Esophagus mucosa (tissue), 1 donor: ENCODE results near the gene AP3B1. TPM values are rescaled to one million over a fixed set of nuclear protein-coding genes. Genes with fewer than 3 reads are reported as not detected.
A peak's percentile ranks its signal among the peaks of the same experiment; 100 is the strongest.

Experiments used
- ATAC-seq: fragments of 200-7000 bp; cut with Tn5 transposase; one replicate; pipeline ENCODE4 v1.9.1; 2020
- total RNA-seq: library from RNA; stranded (reverse); gene quantifications from one replicate; pipeline ENCODE4 v1.2.4, GENCODE V29; 2023
- donor health status: DM: yes; HTN: yes; CAD: no.

Gene AP3B1
- total RNA-seq, 1 donor from 2014 or later: 31.5 TPM

DNA sequence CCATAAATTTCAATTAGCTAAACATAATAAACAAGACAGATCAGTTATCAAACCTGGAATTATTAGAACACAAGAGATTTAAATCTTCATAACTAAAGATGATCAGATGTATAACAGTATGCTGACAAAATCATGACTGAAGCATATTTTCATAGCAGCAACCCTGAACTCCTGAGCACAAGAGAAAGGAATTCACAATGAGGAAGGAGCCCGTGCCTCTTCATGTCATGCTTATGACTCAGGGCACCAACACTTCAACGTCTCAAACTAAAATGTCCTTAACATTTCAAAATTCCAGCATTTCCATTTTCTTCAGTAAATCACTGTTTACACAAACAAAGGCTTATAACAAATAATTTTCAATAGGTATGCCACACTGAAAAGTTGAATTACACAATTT is 6.7 kb downstream of the AP3B1 start:
- ATAC-seq: peak; percentile 72

- ATAC-seq: no peak
Observed at GRCh38 chr5:78287169-78287568, 7.3 kb downstream of the AP3B1 start.

- no peak for ATAC-seq
Observed at GRCh38 chr5:78286290-78286689, 8.2 kb downstream of the AP3B1 start.

DNA sequence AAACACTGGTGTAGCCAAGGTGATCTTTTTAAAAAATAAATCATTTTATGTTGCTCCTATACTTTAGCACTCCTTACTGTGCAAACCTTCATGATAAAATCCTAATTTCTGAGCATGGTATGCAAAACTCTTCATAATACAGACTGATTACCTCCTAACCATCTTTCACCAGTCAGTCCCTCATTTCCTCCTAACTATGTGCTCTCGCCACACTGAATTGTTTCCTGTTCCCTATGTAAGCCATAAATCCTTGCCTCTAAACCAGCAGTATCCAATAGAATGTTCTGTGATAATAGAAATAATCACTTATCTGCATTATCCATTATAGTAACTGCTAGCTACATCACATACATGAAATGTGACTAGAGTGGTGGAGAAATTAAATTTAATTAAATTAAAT is 10.7 kb downstream of the AP3B1 start:
- ATAC-seq: no peak

DNA sequence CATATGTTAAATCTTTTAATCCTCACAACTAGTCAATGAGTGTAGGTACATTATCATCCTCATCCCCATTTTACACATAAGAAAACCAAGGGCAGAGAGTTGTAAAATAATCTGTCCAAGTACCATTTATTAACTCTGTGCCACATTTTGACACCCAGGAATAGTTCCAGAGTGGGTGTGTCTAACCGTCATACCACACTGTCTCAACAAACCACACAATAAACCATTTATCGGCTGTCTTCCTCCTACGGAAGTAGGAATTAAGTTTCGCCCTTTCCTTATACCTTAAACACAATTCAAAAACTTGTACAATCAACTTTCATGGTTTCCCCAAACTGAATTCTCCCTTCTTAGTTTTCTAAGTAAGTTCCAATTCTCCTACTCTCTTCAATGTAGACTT is 11.4 kb downstream of the AP3B1 start:
- no peak for ATAC-seq

DNA sequence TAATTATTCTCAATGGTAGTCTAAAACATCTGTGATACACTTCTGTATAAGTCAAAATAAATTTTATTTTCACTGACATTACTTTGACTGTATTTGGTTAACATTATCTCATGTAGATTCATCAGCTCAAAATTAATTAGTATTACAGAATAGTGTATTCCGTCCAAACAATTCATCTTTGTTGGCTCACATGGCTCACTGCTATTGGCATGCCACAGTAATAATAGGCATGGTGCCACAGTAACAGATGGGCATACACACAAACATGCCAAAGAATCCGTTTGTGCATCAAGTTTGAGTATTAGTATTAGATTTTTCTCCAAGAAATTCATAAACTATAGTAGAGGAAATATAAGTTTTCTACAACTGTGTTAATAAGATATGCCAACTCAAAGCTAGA is 14.2 kb downstream of the AP3B1 start:
- ATAC-seq: no peak

GRCh38 chr5:78279194-78279593 is 15.3 kb downstream of the AP3B1 start:
- no peak for ATAC-seq

- no peak for ATAC-seq
Observed at GRCh38 chr5:78277715-78278114, 16.8 kb downstream of the AP3B1 start.

DNA sequence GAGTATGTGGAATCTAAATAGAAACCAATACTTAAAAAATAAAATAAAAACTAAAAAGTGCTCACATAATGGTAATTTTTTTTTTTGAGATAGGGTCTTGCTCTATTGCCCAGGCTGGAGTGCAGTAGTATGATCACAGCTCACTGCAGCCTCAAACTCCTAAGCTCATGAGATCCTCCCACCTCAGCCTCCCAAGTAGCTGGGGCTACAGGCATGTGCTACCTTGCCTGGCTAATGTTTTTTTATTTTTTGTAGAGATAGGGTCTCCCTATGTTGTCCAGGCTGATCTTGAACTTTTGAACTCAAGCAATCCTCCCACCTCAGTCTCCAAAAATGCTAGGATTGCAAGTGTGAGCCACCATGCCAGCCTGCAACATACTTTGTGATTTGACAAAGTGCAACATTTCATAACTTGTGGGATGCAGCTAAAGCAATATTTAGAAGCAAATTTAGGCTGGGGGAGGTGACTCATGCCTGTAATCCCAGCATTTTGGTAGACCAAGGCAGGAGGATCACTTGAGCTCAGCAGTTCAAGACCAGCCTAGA is 18.4 kb downstream of the AP3B1 start:
- ATAC-seq: no peak

- ATAC-seq: no peak
Observed at GRCh38 chr5:78274540-78275197, 19.8 kb downstream of the AP3B1 start.

GRCh38 chr5:78273436-78273835 is 21.1 kb downstream of the AP3B1 start:
- ATAC-seq: no peak

DNA sequence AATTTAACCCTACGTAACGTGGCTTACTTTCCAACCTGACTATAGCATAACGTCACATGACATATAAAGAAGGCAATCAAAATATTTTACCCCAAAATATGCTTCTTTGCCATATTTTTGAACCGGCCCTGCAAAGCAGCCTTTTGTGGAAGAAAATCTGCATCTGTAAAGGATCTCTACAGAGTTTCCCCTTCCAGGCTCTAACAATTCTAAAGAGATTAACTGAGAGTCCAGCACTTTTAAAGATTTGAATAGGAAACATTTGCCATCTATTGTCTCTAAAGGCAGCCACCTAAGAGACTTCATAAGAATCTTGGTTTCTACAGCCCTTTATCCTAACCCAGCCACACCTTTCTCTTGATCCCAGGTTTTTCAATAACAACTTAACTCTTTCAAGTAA is 22.7 kb downstream of the AP3B1 start:
- no peak for ATAC-seq

DNA sequence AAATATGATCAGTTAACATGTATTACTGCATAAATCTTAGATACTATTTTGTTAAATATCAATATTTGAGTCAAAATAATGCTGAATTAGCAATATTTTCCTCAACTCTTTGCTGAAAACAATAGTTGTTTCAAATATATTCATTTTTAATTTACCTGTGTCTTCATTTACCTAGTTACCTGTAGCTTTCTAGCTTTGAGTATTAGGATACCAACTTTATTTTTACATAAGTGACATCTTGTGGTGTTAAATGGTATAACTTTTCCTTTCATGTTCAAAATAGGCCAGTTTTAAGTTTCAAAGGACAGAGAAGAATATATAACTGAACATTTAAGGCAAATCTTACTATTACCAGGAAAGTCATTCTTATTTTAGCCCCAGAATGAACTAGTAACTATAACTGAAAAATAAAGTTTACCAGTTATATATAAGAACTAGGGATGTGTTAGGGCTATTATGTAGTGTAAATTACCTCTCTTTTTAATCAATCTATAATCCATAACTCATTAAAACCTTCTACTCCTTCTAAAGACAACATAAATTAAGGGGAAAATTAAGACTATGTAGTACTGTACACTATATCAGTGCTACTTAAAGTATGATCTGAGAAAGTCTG is 25.3 kb downstream of the AP3B1 start:
- ATAC-seq: peak; percentile 37

- ATAC-seq: no peak
Observed at GRCh38 chr5:78268356-78268755, 26.1 kb downstream of the AP3B1 start.

GRCh38 chr5:78265163-78265562 is 29.3 kb downstream of the AP3B1 start:
- no peak for ATAC-seq

- ATAC-seq: no peak
Observed at GRCh38 chr5:78264600-78264999, 29.9 kb downstream of the AP3B1 start.

DNA sequence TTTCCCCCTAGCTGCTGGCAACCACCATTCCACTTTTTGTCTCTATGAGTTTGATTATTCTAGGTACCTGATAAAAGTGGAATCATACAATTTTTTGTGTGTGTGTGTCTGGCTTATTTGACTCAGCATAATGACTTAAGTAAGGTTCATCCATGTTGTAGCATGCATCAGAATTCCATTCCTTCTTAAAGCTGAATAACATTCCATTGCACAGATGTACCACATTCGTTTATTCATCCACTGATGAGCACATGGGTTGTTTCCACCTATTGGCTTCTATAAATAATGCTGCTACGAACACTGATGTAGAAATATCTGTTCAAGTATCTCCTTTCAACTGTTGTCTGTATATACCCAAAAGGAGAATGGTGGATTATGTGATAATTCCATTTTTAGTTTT is 33.7 kb downstream of the AP3B1 start:
- ATAC-seq: no peak

DNA sequence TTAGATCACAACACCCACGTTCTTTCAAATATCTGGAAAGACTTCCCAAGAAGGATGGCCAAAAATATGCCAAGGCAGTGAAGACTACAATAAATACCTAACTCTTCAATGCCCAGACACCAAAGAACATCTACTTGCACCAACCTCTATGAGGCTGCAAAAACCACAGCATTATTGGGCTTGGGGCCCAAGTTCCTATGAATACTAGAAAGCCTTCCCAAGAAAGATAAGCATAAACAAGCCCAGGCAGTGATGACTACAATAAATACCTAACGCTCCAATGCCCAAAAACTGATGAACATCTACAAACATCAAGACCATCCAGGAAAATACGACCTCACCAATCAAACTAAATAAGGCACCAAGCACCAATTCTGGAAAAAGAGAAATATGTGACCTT is 41.3 kb downstream of the AP3B1 start:
- no peak for ATAC-seq

GRCh38 chr5:78252715-78253114 is 41.8 kb downstream of the AP3B1 start:
- ATAC-seq: no peak

GRCh38 chr5:78251663-78252284 is 42.7 kb downstream of the AP3B1 start:
- no peak for ATAC-seq

- no peak for ATAC-seq
Observed at GRCh38 chr5:78245136-78245535, 49.4 kb downstream of the AP3B1 start.

GRCh38 chr5:78243639-78244038 is 50.9 kb downstream of the AP3B1 start:
- no peak for ATAC-seq

DNA sequence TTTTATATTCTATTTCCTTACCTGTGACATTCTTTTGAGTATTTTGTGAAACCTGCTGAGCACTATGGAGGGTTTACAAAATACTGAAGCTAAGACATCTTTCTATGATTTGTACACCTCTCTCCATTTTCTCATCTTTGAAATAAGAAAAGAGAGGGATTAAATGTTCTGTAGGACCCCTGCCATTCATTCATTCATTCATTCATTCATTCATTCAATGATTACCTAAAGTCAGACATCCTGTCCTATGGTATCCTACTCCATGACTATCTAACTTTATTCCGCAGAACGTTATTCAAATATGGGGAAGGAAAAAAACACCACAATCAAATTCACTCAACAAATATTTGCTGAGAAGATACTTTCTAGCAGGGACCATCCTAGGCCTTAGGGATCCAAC is 51.4 kb downstream of the AP3B1 start:
- ATAC-seq: no peak

DNA sequence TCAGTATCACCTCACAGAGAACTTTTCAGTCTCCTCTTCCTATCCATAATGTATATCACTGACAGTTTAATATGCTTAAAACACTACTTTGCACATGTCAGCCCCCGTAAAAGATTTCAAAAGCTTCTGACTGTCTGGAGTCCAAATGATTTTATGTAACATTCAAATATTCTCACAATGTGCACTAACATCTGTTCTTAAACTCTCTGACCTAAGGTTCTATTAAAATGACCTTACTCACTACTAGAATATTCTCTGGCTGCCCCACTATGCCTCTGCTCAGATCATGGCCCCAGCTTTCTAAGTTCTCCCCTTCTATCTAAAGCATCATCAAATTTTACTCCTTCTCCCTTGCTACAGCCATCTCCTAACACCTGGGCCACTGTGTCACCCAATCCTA is 52.5 kb downstream of the AP3B1 start:
- ATAC-seq: no peak
